GM18507 (cell line): ENCODE data around the gene MTX1.

Source experiments
- DNase-seq: peaks from one replicate; pipeline ENCODE4 v3.0.0; 2011; ENCODE audit warnings: low read depth; ENCODE audit not compliant: insufficient read length; ENCODE audit errors: extremely low spot score
- FAIRE-seq: peaks from 2 replicates; lab custom pipeline; 2011; peaks lifted over from hg19 to GRCh38; lab: Jason Lieb, UNC

MTX1 gene

DNA sequence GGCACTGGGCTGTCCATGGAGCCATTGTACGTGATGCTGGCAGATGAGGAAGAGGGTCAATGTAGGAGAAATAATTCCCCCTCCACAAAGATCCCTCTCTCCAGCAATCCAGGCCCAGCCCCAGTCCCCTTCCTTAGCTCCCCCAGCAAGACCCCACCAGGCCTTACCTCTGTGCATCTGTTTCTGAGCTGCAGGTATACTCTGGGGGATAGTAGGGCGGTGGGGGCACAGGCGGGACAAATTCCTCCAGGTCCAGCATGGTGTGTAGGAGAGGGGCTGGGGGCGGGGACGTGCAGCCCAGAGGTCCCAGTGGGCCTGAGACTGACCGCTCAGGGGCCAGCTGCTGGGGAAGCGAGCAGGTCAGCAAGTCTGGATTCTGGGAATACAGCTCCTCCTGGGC is 43.1 kb downstream of the MTX1 start:
- no peak for DNase-seq

DNA sequence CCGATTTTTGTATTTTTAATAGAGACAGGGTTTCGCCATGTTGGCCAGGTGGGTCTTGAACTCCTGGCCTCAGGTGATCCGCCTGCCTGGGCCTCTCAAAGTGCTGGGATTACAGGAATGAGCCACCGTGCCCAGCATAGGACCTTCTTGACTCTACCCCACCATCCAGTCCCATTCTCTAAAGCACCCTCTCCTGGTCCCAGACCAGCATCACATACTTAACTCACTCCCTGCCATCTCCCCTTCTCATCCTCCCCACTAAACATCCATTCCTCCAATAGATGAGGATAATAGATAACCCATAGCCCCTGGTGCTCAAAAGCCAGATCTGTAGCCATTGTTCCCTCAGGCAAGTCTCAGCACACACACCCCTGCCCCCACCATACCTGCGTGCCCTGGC is 44.7 kb downstream of the MTX1 start:
- DNase-seq = no peak
- no peak for FAIRE-seq

More for the DNA sequence above, 43.1 kb downstream of the MTX1 start:
- FAIRE-seq = no peak

DNA sequence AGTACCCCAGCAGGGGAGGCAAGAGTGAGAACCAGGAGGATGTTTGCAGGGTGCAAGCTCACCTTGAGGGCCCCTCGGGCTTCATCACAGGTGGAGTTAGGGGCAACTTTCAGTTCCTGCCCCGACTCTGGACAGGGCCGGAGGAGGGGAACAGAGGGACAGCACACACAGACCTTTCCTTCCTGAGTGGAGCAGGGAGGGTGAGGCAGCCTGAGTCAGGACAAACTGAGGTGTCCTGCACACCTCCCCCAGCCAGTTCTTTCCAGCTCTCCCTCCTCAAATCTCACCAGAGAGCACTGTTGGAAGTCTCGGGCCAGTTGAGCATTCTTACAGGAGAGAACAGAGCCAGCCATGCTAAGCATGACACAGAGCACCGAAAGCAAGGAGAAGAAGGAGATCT is 45.3 kb downstream of the MTX1 start:
- no peak for DNase-seq
- no peak for FAIRE-seq

- no peak for FAIRE-seq
- DNase-seq = no peak
Measured at GRCh38 chr1:155254228-155254713, 45.8 kb downstream of the MTX1 start.

GRCh38 chr1:155254714-155255242 is 46.3 kb downstream of the MTX1 start:
- no peak for DNase-seq
- FAIRE-seq = no peak

DNA sequence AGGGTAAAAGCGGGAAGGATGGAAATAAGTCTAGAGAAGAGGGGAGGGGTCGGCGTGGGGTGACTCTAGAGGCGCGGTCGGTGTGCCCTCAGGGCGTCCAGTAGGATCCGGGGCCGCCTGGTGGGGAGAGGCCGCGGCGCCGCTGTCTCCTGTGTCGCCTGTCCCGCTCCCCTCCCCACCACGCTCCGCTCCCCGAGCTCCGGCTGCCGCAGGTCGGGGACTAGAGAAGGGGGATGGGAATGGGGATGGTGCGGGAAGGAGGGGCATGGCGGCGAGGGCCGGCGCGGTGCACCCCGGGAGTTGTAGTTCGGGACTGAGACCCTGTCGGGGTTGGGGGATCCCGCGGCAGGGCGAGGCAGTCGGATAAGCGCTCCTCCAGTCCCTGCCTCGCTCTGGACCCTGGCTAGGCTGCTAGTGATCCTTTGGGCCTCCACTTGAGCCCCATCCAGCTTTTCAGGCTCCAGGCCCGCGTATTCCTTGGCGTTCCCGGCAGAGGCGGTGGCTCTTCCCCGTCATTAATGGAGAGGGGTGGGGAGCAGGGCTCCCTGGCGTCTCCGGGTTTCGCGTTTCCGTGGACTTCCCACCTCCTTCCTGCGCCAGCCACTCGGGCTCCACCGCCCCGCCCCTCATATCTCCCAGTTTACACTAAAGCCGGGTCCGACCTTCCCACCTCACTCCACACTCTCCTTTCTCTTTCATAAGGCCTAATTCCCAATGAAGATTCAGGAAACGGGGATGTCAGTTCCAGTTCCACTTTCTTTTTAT is 46.9 kb downstream of the MTX1 start, which contains the start of gene ENTREP3:
Gene ENTREP3, minus strand, starts transcription at position 241 of the 765 bp plus-strand sequence. CDS start 606 bp downstream, outside the sequence.
- FAIRE-seq = peak; percentile 93
- DNase-seq = peak; percentile 82

DNA sequence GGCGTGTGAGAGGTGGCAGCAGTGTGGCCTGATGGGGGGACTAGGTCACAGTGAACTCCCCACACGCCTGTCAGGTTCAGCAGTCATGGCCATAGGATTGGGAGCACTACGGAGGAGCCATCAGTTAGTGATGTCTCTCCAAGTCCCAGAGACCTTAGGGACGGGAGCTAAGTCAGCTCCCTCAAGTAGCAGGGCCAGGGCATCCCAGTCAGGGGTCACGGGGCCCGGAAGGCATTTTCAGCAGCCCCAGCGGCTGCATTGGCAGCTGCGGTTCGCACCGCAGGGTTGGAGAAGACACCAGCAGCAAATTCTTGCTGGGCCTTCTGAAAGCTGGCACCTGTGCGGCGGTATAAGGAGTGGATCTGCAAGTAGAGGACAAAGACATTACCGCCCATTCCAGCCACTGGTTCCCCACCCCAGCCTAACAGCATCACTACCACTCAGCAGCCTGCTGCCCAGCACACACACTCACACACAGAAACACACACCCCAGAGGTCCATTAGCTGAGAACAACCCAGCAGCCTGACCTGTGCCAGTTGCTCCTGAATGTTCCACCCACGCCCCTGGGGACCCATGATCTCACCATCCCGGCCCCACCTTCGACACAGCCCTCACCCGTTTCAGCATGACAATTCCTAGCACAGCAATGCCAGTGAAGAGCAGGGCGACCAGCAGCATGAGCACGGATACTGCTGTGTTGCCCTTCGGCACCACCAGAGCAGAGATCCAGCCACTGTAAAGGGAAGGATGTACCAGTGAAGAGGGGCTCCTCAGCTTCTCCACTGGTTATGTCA is 47.8 kb downstream of the MTX1 start:
- FAIRE-seq (no peak), DNase-seq (no peak)

- no peak for FAIRE-seq
- DNase-seq = no peak
Measured at GRCh38 chr1:155260276-155260675, 51.8 kb downstream of the MTX1 start.

- DNase-seq (no peak), FAIRE-seq (no peak)
Measured at GRCh38 chr1:155261493-155261851, 53.0 kb downstream of the MTX1 start.

DNA sequence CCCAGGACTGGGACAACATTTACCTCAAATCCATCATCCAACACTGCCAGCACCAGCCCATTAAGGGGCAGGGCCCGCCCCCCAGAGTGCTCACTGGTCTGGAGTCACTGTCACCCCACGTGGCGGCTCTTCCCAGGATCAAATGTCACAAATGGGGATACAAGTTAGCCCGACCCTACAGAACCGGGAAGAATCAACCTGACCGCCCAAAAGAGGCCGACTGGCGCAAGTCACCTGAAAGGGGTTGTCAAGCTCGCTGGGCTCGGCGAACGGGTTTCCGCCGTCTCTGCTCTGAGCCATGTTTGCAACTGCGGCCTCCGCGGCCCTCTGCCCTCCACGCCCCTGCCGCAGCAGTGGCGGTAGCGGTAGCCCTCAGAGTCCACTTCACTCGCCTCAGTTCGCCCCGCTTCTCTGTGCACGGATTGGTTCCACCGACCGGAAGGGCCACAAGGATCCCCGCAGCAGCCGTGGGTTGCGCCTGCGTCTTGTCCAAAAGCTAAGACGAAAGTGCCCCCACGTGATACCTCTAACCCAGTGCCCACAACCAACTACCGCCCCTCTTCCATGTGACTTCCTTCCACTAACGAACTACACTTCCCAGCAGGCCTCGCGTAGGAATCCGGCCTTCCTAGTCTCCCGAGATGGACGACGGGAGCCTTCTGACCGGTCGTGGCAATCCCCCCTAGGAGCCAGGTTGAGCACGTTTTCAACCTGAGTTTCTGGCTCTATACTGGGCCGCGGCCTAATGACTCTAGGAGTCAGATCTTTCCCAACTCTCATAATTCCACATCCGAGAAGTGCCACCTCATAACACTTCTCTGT is 53.6 kb downstream of the MTX1 start, which contains the start of gene SCAMP3:
Gene SCAMP3, minus strand, starts transcription at position 509 of the 822 bp plus-strand sequence. Its CDS starts 209 bp downstream, at position 300.
- DNase-seq (peak; percentile 93), FAIRE-seq (peak; percentile 96)

GRCh38 chr1:155263067-155263466 is 54.6 kb downstream of the MTX1 start:
- DNase-seq = no peak

More at GRCh38 chr1:155263067-155263466, 54.6 kb downstream of the MTX1 start:
- no peak for FAIRE-seq
